Smooth muscle cell of the brain vasculature (primary cell): ENCODE results near the gene DMRTA2.
"Not testable (repeated sequence)": the region's sequence is repeated elsewhere in the genome, so short reads cannot be mapped to it uniquely, and the experiment has no call there.

ENCODE experiments used
- DNase-seq: peaks from one replicate; pipeline ENCODE4 v3.0.0-alpha.2; 2012; ENCODE audit warnings: low read depth, low spot score

DMRTA2 gene

DNA sequence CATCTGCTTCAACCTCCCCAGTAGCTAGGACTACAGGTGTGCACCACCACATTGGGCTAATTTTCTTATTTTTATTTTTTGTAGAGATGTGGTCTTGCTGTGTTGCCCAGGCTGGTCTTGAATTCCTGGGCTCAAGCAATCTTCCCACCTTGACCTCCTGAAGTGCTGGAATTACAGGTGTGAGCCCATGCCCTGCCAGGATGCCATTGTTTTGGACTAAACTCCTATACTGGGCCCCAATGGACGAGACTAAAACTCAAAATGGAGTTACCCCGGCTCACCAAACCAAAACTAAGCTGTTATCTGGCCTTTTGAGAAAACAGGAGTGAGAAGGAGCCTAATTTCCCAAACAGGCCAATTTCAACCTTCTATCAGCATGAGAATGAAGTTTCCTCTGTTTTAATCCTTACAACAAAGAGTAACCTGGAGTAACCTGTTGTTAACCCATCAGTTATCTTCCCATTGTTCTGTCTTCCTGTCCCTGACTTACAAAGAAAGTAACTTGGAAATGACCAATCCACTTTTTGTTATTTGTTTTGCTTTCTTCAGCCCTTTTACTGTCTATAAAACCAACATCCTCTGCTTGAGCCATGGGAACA is 29.6 kb downstream of the DMRTA2 start:
- DNase-seq = no peak

GRCh38 chr1:50381551-50381950 is 41.7 kb downstream of the DMRTA2 start:
- DNase-seq = not testable (repeated sequence)

DNA sequence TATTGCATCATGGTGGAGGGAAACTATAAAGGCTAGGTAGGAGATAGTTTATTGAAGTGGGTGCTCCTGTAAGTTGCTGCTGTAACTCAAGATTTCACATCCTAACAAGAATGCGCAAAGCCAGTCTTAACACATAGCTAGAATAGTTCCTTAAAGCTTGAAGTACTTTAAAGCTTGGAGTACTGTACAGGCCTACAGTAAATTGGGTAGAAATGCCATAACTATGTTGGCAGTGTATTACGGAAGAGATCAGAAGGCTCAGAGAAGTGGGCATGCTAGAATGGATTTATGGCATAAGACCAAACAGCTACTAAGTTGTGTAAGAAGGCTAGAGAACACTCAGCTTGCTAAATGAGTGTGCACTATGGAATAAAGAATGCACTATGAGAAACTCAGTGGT is 44.5 kb downstream of the DMRTA2 start:
- no peak for DNase-seq

DNA sequence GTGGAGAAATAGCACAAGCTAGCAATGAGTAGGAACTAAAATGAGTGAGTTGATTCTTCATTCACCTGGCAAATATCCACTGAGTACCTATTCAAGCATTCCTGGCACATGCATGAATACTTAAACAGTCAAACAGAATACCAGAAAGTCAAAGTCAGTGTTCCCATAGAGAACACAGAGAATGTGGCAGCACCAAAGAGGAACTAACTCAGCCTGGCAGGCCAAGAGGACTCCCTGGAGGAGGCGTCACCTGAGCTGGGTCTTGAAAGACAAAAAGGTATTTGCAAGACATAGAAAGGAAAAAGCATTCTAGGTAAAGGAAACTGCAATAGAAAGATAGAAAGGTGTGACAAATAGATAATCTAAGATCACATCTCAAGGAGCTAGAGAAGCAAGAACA is 49.7 kb downstream of the DMRTA2 start:
- DNase-seq = no peak

GRCh38 chr1:50371749-50372148 is 51.5 kb downstream of the DMRTA2 start:
- DNase-seq = no peak

- no peak for DNase-seq
These were observed 53.4 kb downstream of the DMRTA2 start for GRCh38 chr1:50369830-50370229.

- DNase-seq = no peak
These were observed 54.1 kb downstream of the DMRTA2 start for GRCh38 chr1:50369008-50369634.

DNA sequence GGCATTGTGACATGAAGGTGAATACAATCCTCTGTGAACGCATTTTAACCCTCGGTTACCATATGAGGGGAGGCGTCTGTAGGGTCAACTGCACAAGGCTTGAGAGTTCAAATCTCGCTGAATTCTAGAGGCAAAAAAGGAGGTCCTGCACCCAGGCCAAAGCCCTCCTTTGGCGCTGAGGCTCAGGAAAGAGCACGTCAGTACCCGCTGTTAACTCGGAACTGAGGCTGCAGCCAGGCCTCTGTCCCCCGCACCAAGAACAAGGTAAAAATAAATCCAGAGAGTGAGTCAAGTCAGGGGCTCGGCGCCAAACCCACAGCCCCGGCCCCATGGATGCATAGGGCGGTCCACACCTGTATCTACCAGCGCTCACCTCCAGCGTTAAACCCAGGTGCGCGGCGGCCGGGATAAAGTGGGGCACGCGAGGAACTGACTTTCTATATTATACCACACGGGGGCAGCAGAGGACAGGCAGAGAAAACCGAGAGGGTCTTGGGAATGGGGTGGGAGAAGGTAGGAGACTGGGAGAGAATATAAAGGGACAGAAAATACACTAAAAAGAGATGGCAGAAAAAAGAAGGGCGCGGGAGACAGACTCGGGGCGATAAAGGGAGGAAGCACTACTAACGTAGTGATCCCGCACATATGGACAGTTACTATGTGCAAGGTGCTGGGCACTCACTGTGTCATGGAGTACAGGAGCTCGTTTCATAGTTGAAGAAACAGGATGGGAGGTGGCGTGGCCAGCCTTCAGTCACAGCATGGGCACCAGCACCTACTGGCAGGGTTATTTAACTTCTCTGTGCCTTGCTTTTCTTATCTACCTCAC is 54.9 kb downstream of the DMRTA2 start:
- DNase-seq = peak; percentile 6
